GM21786 (cell line): ENCODE data around the gene UNC80.
"Not testable (repeated sequence)": the region's sequence is repeated elsewhere in the genome, so short reads cannot be mapped to it uniquely, and the experiment has no call there.

Experiments
- ATAC-seq: cut with Tn5 transposase; IDR thresholded peaks from one replicate; pipeline ENCODE4 v1.9.1; 2021; ENCODE audit not compliant: unreplicated experiment

UNC80 gene

GRCh38 chr2:209771474-209772289 lies at the start of gene UNC80:
Gene UNC80, plus strand, starts transcription at chr2:209771832. Its CDS starts 241 bp downstream, at chr2:209772073.
- peak; percentile 56 for ATAC-seq

GRCh38 chr2:209726311-209726710 lies 45.3 kb upstream of the UNC80 start:
- ATAC-seq, result no peak

- ATAC-seq, result no peak
Measured at GRCh38 chr2:209727077-209727476, 44.6 kb upstream of the UNC80 start.

- ATAC-seq, result no peak
Measured at GRCh38 chr2:209734805-209735204, 36.8 kb upstream of the UNC80 start.

GRCh38 chr2:209741953-209742352 lies 29.7 kb upstream of the UNC80 start:
- ATAC-seq, result no peak

- ATAC-seq, result no peak
Measured at GRCh38 chr2:209753020-209753419, 18.6 kb upstream of the UNC80 start.

- ATAC-seq, result no peak
Measured at GRCh38 chr2:209757163-209757562, 14.5 kb upstream of the UNC80 start.

GRCh38 chr2:209761566-209761965 lies 10.1 kb upstream of the UNC80 start:
- ATAC-seq, result no peak

- ATAC-seq, result no peak
Measured at GRCh38 chr2:209762563-209762962, 9.1 kb upstream of the UNC80 start.

- ATAC-seq, result no peak
Measured at GRCh38 chr2:209763106-209763505, 8.5 kb upstream of the UNC80 start.

GRCh38 chr2:209766613-209767012 lies 5.0 kb upstream of the UNC80 start:
- no peak for ATAC-seq

- ATAC-seq, result no peak
Measured at GRCh38 chr2:209767316-209767715, 4.3 kb upstream of the UNC80 start.

GRCh38 chr2:209768557-209768956 lies 3.1 kb upstream of the UNC80 start:
- no peak for ATAC-seq

- ATAC-seq, result no peak
Measured at GRCh38 chr2:209772290-209772685, 656 bp downstream of the UNC80 start.

GRCh38 chr2:209773377-209773776 lies 1.7 kb downstream of the UNC80 start:
- ATAC-seq, result no peak

- no peak for ATAC-seq
Measured at GRCh38 chr2:209787416-209787815, 15.8 kb downstream of the UNC80 start.

GRCh38 chr2:209788925-209789324 lies 17.3 kb downstream of the UNC80 start:
- ATAC-seq, result no peak

GRCh38 chr2:209790066-209790728 lies 18.6 kb downstream of the UNC80 start:
- ATAC-seq, result no peak

- ATAC-seq, result no peak
Measured at GRCh38 chr2:209791151-209791550, 19.5 kb downstream of the UNC80 start.

GRCh38 chr2:209795425-209795824 lies 23.8 kb downstream of the UNC80 start:
- not testable (repeated sequence) for ATAC-seq

- ATAC-seq, result no peak
Measured at GRCh38 chr2:209805351-209805750, 33.7 kb downstream of the UNC80 start.

GRCh38 chr2:209806318-209806717 lies 34.7 kb downstream of the UNC80 start:
- ATAC-seq, result no peak
